IMR-90 (cell line): ENCODE measurements around the gene LSM2. TPM values are rescaled to one million over a fixed set of nuclear protein-coding genes. Genes with fewer than 3 reads are reported as not detected.

Experiments used
- ATAC-seq: fragments of 200-7000 bp; cut with Tn5 transposase; 2 replicates; pipeline ENCODE4 v1.9.1; 2020; ENCODE audit warnings: low read depth, mild to moderate bottlenecking, moderate library complexity
- BruUV-seq: library from RNA; stranded (reverse); fragments of 400-500 nt; replicated peaks from 2 replicates; lab custom pipeline; 2021; lab: Mats Ljungman, UMichigan
- CTCF ChIA-PET: fragments of 300-600 bp; formaldehyde crosslinking; extraction: SDS; loops from one replicate; lab custom pipeline; 2021; ENCODE audit warnings: antibody characterized with exemption; lab: Yijun Ruan, JAX
- POLR2A ChIA-PET: fragments of 300-600 bp; sonication (Branson Sonifier 250); formaldehyde crosslinking; loops from one replicate; lab custom pipeline; 2022; ENCODE audit warnings: antibody characterized with exemption; ENCODE audit not compliant: unreplicated experiment; lab: Charles Lee
- DNase-seq: peaks from one replicate; pipeline ENCODE4 v3.0.0; 2013
- H2AFZ ChIP-seq: replicated peaks from 2 replicates; pipeline ENCODE3; 2013; ENCODE audit warnings: low read length, mild to moderate bottlenecking; ENCODE audit not compliant: poor library complexity
- H2AK5ac ChIP-seq: 2 replicates; pipeline ENCODE4 v1.6.1; 2013; ENCODE audit warnings: low read depth, low read length, inconsistent platforms
- H2AK9ac ChIP-seq: replicated peaks from 2 replicates; pipeline ENCODE3; 2013; ENCODE audit warnings: mild to moderate bottlenecking, low read depth, low read length, moderate library complexity; ENCODE audit not compliant: poor library complexity
- H2BK120ac ChIP-seq: 2 replicates; pipeline ENCODE4 v1.6.1; 2013; ENCODE audit warnings: low read depth, low read length, inconsistent platforms
- H2BK15ac ChIP-seq: 3 replicates; pipeline ENCODE4 v1.6.1; 2013; ENCODE audit warnings: low read depth, low read length, inconsistent platforms
- H2BK20ac ChIP-seq: 2 replicates; pipeline ENCODE4 v1.6.1; 2013; ENCODE audit warnings: low read depth, mild to moderate bottlenecking, inconsistent platforms, low read length, moderate library complexity
- H2BK5ac ChIP-seq: 2 replicates; pipeline ENCODE4 v1.6.1; 2013; ENCODE audit warnings: mild to moderate bottlenecking, low read depth, low read length, inconsistent platforms; ENCODE audit not compliant: poor library complexity, severe bottlenecking
- H3K14ac ChIP-seq: replicated peaks from 2 replicates; pipeline ENCODE4 v1.6.1; 2013; ENCODE audit warnings: low read depth, low read length, inconsistent platforms
- H3K18ac ChIP-seq: 2 replicates; pipeline ENCODE4 v1.6.1; 2013; ENCODE audit warnings: low read depth, low read length, control low read depth
- H3K23ac ChIP-seq: 2 replicates; pipeline ENCODE4 v1.6.1; 2013; ENCODE audit warnings: low read depth, low read length, inconsistent platforms
- H3K27ac ChIP-seq: 2 replicates; pipeline ENCODE4 v1.5.1; 2013; ENCODE audit warnings: mild to moderate bottlenecking, control low read depth, low read length; ENCODE audit not compliant: insufficient read depth
- H3K27me3 ChIP-seq: 2 replicates; pipeline ENCODE4 v1.6.1; 2013; ENCODE audit warnings: low read length; ENCODE audit not compliant: control insufficient read depth, insufficient read depth
- H3K36me3 ChIP-seq: 2 replicates; pipeline ENCODE4 v1.6.1; 2013; ENCODE audit warnings: low read length, mixed read lengths; ENCODE audit not compliant: control insufficient read depth, insufficient read depth
- H3K4ac ChIP-seq: 2 replicates; pipeline ENCODE4 v1.6.1; 2013; ENCODE audit warnings: low read depth, low read length, inconsistent platforms
- H3K4me1 ChIP-seq: 2 replicates; pipeline ENCODE4 v1.6.1; 2013; ENCODE audit warnings: low read length, mixed read lengths; ENCODE audit not compliant: control insufficient read depth, insufficient read depth
- H3K4me2 ChIP-seq: 2 replicates; pipeline ENCODE4 v1.6.1; 2013; ENCODE audit warnings: low read depth, mild to moderate bottlenecking, control low read depth, low read length, moderate library complexity
- H3K4me3 ChIP-seq: 2 replicates; pipeline ENCODE4 v1.5.1; 2013; ENCODE audit warnings: low read depth, mild to moderate bottlenecking, control low read depth, low read length, moderate library complexity; ENCODE audit not compliant: insufficient read depth
- H3K56ac ChIP-seq: 2 replicates; pipeline ENCODE4 v1.6.1; 2013; ENCODE audit warnings: low read length, inconsistent platforms; ENCODE audit not compliant: insufficient read depth; ENCODE audit errors: extremely low read depth
- H3K79me1 ChIP-seq, 2 experiments: 2 replicates each; pipeline ENCODE4 v1.6.1; 2013; ENCODE audit warnings: low read length in 2 of 2, inconsistent platforms in 1 of 2, low read depth in 1 of 2
- H3K9ac ChIP-seq: 2 replicates; pipeline ENCODE4 v1.6.1; 2013; ENCODE audit warnings: low read depth, low read length, control low read depth
- H3K9me1 ChIP-seq: 2 replicates; pipeline ENCODE4 v1.6.1; 2013; ENCODE audit warnings: low read length, inconsistent platforms; ENCODE audit not compliant: insufficient read depth
- H3K9me3 ChIP-seq: 2 replicates; pipeline ENCODE4 v1.6.1; 2013; ENCODE audit warnings: low read length; ENCODE audit not compliant: control insufficient read depth, insufficient read depth
- H4K20me1 ChIP-seq: 2 replicates; pipeline ENCODE4 v1.6.1; 2013; ENCODE audit warnings: low read length, inconsistent platforms; ENCODE audit not compliant: insufficient read depth
- H4K5ac ChIP-seq: 2 replicates; pipeline ENCODE4 v1.6.1; 2013; ENCODE audit warnings: mild to moderate bottlenecking, low read depth, low read length, control low read depth
- H4K8ac ChIP-seq, 2 experiments: 2 replicates each; pipeline ENCODE4 v1.6.1; 2013; ENCODE audit warnings: low read depth in 2 of 2, low read length in 2 of 2, control low read depth in 1 of 2, inconsistent platforms in 1 of 2
- H4K91ac ChIP-seq: 2 replicates; pipeline ENCODE4 v1.6.1; 2013; ENCODE audit warnings: low read depth, low read length, inconsistent platforms; ENCODE audit not compliant: insufficient read depth
- BHLHE40 ChIP-seq: fragments of 150-350 bp; IDR thresholded peaks from 2 replicates; pipeline ENCODE4 v1.6.1; 2016; ENCODE audit warnings: mild to moderate bottlenecking, low read depth, low read length
- CEBPB ChIP-seq: IDR thresholded peaks from 2 replicates; pipeline ENCODE4 v1.6.1; 2012; ENCODE audit warnings: low read depth, low read length, improper control_type of control experiment
- CHD1 ChIP-seq: IDR thresholded peaks from 2 replicates; pipeline ENCODE4 v1.6.1; 2012; ENCODE audit warnings: low read depth, low read length, improper control_type of control experiment
- CTCF ChIP-seq: conservative IDR thresholded peaks from 2 replicates; pipeline ENCODE4 v1.5.1; 2012; ENCODE audit warnings: mild to moderate bottlenecking, low read depth, low read length, improper control_type of control experiment
- ELK1 ChIP-seq: fragments of 150-350 bp; IDR thresholded peaks from 2 replicates; pipeline ENCODE4 v1.6.1; 2016; ENCODE audit warnings: low read depth, mild to moderate bottlenecking, low read length, moderate library complexity, borderline replicate concordance
- FOS ChIP-seq: fragments of 150-350 bp; IDR thresholded peaks from 2 replicates; pipeline ENCODE4 v1.6.1; 2016; ENCODE audit warnings: low read depth, low read length
- MAFK ChIP-seq: IDR thresholded peaks from 2 replicates; pipeline ENCODE4 v1.6.1; 2012; ENCODE audit warnings: low read depth, low read length, improper control_type of control experiment
- MXI1 ChIP-seq: IDR thresholded peaks from 2 replicates; pipeline ENCODE4 v1.6.1; 2012; ENCODE audit warnings: low read depth, mild to moderate bottlenecking, low read length, moderate library complexity, borderline replicate concordance
- NFE2L2 ChIP-seq: fragments of 150-350 bp; IDR thresholded peaks from 2 replicates; pipeline ENCODE4 v1.6.1; 2016; ENCODE audit warnings: low read depth, mild to moderate bottlenecking, low read length
- POLR2A ChIP-seq: IDR thresholded peaks from 2 replicates; pipeline ENCODE4 v1.6.1; 2012; ENCODE audit warnings: mild to moderate bottlenecking, low read depth, low read length
- RAD21 ChIP-seq: IDR thresholded peaks from 2 replicates; pipeline ENCODE4 v1.6.1; 2012; ENCODE audit warnings: low read length, improper control_type of control experiment
- RCOR1 ChIP-seq: IDR thresholded peaks from 2 replicates; pipeline ENCODE4 v1.6.1; 2012; ENCODE audit warnings: mild to moderate bottlenecking, low read length, improper control_type of control experiment; ENCODE audit not compliant: insufficient replicate concordance
- RFX5 ChIP-seq: IDR thresholded peaks from 2 replicates; pipeline ENCODE4 v1.8.0; 2012; ENCODE audit warnings: low read depth, mild to moderate bottlenecking, low read length, moderate library complexity
- SMC3 ChIP-seq: fragments of 150-350 bp; IDR thresholded peaks from 2 replicates; pipeline ENCODE4 v1.6.1; 2016; ENCODE audit warnings: low read depth, mild to moderate bottlenecking, antibody characterized with exemption, low read length, moderate library complexity
- USF2 ChIP-seq: fragments of 150-350 bp; IDR thresholded peaks from 2 replicates; pipeline ENCODE4 v1.6.1; 2017; ENCODE audit warnings: mild to moderate bottlenecking, antibody characterized with exemption, low read length, low read depth
- WGBS, 2 experiments: methylation state at CpG; one replicate each; pipeline versions ENCODE4 v1.1.5 to v1.1.7; 2013; ENCODE audit warnings: missing lambda C conversion rate in 2 of 2; ENCODE audit not compliant: insufficient read length in 1 of 2; ENCODE audit errors: extremely low coverage in 2 of 2; 5-methylcytosine and 5-hydroxymethylcytosine counted together
- dilution Hi-C: fragments of 300-500 bp; cut with HindIII; formaldehyde crosslinking; loops from one replicate; pipeline ENCODE4 v1.14.3; 2018; ENCODE audit warnings: low sequenced_read_pairs; ENCODE audit not compliant: unreplicated experiment
- in situ Hi-C: fragments of 300-500 bp; cut with MboI; formaldehyde crosslinking; loops from 3 replicates; pipeline ENCODE4 v1.14.3; 2019; ENCODE audit warnings: low sequenced_read_pairs, inconsistent platforms, mixed read lengths
- intact Hi-C: fragments of 100-400 bp; cut with micrococcal nuclease; formaldehyde crosslinking; loops from 2 replicates; pipeline ENCODE4 v1.10.0; 2022
- polyA plus RNA-seq, 3 experiments: library from polyadenylated mRNA; depleted of rRNA; stranded (reverse); fragments of >200 nt; gene quantifications; 2 replicates each; pipeline ENCODE4 v1.2.3, GENCODE V29; 2012; ENCODE audit warnings: low replicate concordance in 1 of 3
- total RNA-seq: library from RNA; depleted of rRNA; stranded (reverse); fragments of >200 nt; gene quantifications from 2 replicates; pipeline ENCODE4 v1.2.3, GENCODE V29; 2012

LSM2 gene
- total and polyA plus RNA-seq, 2 of the 4 experiments (the other 2 are of a cell fraction) = 56.3 to 61.0 TPM

GRCh38 chr6:31784098-31784925 is 22.5 kb downstream of the LSM2 start:
- dilution Hi-C loops (no loop called here), intact Hi-C loops (no loop called here), in situ Hi-C loops (no loop called here)
- H3K4me1 ChIP-seq = no peaks in the 10 kb centered on the region
- H3K79me1 ChIP-seq = peaks cover 0 to 10% of the 10 kb centered on the region in 2 experiments; a peak in 3 of 4 replicates
- H2BK20ac ChIP-seq = no peak overlapping the region
- H3K14ac ChIP-seq = no peak overlapping the region
- H3K23ac ChIP-seq = no peak overlapping the region
- no peak for ATAC-seq
- H2BK120ac ChIP-seq = no peak overlapping the region
- no peak overlapping the region for H3K4ac ChIP-seq
- no peaks in the 10 kb centered on the region for H3K9me1 ChIP-seq
- DNase-seq = no peak
- no peaks in the 10 kb centered on the region for H3K27me3 ChIP-seq
- H2AK5ac ChIP-seq = no peak overlapping the region
- peaks cover 62% of the 10 kb centered on the region for H3K36me3 ChIP-seq
- no peak overlapping the region for H3K18ac ChIP-seq
- H3K56ac ChIP-seq = no peak overlapping the region
- no peak overlapping the region for H4K8ac ChIP-seq
- 100% methylated on average over 3 of the region's 15 CpGs; no CpG with 5 or more reads in 1 of the 2 experiments for WGBS, 2 experiments
- POLR2A ChIA-PET = no interaction called here
- H3K9me3 ChIP-seq = no peaks in the 10 kb centered on the region
- H3K9ac ChIP-seq = no peak overlapping the region
- BruUV-seq = no TSS peak
- CTCF ChIA-PET = no interaction called here
- H2BK5ac ChIP-seq = no peak overlapping the region
- no peaks in the 10 kb centered on the region for H4K20me1 ChIP-seq
- H3K27ac ChIP-seq = no peak overlapping the region
- no peak overlapping the region for H2BK15ac ChIP-seq
- no peak overlapping the region for H4K91ac ChIP-seq
- H3K4me2 ChIP-seq = no peak overlapping the region
- H4K5ac ChIP-seq = no peak overlapping the region
- H2AFZ ChIP-seq = no peak overlapping the region
- H3K4me3 ChIP-seq = no peak overlapping the region
- no peak overlapping the region for H2AK9ac ChIP-seq
- no peak for TF ChIP-seq RCOR1
- TF ChIP-seq FOS = no peak
- no peak for TF ChIP-seq POLR2A
- no peak for TF ChIP-seq RAD21
- TF ChIP-seq MAFK = no peak
- no peak for TF ChIP-seq CHD1
- TF ChIP-seq CTCF = no peak
- no peak for TF ChIP-seq NFE2L2
- no peak for TF ChIP-seq SMC3
- no peak for TF ChIP-seq CEBPB
- TF ChIP-seq MXI1 = no peak
- no peak for TF ChIP-seq BHLHE40
- TF ChIP-seq RFX5 = no peak
- TF ChIP-seq ELK1 = no peak
- TF ChIP-seq USF2 = no peak
